NCI-H187 (cell line): Measurements from ENCODE around the gene C2orf68.
A peak's percentile ranks its signal among the peaks of the same experiment; 100 is the strongest.
"Not testable (repeated sequence)": the region's sequence is repeated elsewhere in the genome, so short reads cannot be mapped to it uniquely, and the experiment has no call there.

Experiments
- DNase-seq, 2 experiments: peaks; one replicate each; lab custom pipeline; 2025; lab: John Stamatoyannopoulos, UW

Gene C2orf68

DNA sequence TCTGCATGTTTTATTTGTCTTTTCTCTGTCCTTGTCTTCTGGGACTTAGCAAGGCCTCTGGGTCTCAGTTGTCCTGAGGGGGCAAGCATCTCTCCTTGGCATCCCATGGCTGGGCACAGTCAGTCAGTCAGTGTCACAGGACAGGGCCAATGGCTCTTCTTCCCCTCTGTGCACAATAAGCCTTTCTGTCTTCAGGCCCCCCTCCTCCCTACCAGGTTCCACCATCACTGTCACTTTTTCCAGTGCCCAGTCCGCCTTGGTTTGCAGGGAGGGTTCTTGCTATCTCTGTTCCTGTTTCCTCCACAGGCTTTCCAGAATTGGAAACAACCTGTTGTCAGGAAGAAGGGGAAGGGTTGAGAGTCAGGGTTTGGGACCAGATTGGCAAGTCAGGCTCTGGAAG, 29.4 kb downstream of the C2orf68 start:
- DNase-seq, result no peak

GRCh38 chr2:85580206-85580605, 31.7 kb downstream of the C2orf68 start:
- DNase-seq, result no peak

GRCh38 chr2:85579266-85579935, 32.5 kb downstream of the C2orf68 start:
- DNase-seq, result no peak

GRCh38 chr2:85578243-85579180, 33.4 kb downstream of the C2orf68 start:
- DNase-seq, result no peak

DNA sequence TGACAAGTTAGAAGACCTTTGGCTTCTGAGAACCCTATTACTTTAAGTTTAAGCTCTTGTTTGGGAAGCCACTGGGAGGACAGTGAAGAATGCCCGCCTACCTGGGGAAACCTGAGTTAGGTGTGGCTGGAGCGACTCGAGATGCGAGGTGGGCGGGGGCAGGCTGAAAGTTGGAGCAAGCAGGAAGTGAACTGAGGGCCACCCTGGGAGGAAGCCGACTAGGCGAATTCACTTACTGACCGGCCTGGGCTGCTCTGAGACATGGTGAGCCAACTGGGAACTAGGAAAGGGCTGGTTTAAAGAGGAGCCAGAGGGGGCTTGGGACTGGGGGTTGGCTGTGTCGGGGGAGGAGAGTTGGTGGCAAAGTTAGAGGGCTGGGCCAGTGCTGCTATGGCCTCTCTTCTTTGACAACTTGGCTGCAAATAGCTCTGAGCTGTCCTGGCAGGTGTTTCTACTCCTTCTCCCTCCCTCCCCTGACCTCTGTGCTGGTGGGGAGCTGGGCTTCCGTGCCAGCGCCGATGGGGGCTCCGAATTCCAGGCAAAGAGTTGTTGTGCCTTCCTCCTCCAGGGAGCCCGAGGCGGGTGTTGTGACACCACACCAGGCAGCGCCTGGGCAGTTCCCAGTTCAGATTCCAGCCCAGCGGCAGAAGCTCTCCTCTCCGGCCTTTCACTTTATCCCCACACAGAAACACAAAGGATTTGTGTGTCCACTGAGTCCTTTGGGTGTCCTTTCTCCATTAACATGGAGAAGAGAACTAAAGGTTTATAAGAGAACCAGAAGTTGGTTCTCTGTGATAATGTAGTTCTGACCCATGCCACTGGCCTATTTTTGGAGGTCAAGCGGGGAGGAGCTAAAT, 34.3 kb downstream of the C2orf68 start, which contains the start of gene VAMP8:
TSS of gene VAMP8 (plus strand) at position 201 of the 857 bp plus-strand sequence. CDS start at position 262, 61 bp downstream.
- DNase-seq, result no peak

DNA sequence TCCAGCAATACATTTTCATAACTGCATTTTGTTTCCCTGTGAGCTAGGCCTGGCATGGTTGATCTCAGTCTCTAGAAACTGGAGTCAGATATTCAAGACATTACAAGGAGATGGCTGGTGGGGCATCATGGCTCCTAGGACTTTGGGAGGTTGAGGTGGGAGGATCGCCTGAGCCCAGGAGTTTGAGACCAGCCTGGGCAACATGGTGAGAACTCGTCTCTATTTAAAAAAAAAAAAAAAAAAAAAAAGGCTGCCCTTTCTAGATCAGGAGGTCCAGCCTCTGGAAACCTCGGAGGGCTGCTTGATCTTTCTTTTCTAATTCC, 34.8 kb downstream of the C2orf68 start:
- DNase-seq, result no peak

DNA sequence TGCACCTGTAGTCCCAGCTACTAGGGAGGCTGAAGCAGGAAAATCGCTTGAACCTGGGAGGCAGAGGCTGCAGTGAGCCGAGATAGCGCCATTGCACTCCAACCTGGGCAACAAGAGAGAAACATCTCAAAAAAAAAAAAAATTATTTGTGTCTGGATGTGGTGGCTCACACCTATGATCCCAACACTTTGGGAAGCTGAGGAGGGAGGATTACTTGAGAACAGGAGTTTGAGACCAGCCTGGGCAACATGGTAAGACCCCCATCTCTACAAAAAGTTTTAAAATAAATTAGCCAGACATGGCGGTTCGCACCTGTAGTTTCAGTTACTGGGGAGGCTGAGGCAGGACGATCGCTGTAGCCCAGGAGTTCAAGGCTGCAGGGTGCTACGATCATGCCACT, 36.1 kb downstream of the C2orf68 start:
- no peak for DNase-seq

- no peak for DNase-seq
Measured at GRCh38 chr2:85566265-85566664, 45.6 kb downstream of the C2orf68 start.

DNA sequence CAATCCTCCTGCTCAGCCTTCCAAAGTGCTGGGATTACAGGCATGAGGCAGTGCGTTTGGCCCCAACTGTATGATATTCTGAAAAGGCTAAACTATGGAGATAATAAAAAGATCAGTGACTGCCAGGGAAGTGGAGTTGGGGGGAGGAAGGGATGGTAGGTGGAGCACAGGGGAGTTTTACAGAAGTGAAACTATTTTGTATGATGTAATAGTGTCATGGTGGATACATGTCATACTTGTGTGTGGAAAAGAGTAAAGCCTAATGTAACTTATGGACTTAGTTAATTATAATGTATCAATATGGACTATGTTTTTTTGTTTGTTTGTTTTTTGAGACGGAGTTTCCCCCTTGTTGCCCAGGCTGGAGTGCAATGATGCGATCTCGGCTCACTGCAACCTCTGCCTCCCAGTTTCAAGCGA, 47.7 kb downstream of the C2orf68 start:
- no peak for DNase-seq

DNA sequence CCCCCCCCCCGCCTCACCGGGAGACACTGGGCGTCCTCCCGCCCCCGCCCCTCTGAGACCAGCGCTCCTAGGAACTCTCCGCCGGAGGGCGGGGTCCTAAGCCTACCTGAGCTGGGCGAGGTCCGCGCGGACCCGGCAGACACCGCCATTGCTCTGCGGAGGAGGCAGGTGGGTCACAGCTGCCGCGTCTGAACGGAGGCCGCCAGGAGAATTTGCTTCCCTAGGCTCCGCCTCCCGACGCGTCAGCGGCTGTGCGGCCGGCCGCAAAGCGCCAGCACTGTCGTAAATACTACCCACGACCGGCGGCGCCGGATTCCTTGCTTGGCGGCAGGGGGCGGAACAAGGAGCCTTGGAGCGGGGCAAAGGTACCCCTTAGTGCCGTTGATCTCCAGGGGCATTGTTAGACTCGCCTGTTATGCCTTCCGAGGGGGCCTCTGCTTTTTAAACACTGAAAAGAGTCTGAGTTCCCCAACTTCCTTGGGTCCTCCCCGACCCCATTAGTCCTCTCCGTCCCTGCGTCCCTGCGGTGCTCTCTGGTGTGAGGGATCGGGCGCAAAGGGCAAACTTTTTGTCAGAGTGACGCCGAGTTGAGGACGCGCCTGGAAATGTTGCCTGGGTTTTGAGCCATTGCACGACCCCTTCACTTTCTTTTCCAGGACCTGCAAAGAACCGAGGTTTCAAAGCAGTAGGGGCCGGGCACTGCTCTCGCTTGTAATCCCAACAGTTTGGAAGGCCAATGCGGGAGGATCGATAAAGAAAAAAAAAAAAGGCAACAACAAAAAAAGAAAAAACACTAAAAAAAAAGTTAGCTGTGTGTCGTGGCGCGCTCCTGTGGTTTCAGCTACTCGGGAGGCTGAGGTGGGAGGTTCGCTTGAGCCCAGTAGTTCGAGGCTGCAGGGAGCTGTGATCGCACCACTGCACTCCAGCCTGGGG, 50.3 kb downstream of the C2orf68 start, which contains the start of gene GGCX:
TSS of gene GGCX (minus strand) at position 214 of the 933 bp plus-strand sequence. CDS start at position 149, 65 bp downstream.
- DNase-seq, result peak; percentile 74 to 90

DNA sequence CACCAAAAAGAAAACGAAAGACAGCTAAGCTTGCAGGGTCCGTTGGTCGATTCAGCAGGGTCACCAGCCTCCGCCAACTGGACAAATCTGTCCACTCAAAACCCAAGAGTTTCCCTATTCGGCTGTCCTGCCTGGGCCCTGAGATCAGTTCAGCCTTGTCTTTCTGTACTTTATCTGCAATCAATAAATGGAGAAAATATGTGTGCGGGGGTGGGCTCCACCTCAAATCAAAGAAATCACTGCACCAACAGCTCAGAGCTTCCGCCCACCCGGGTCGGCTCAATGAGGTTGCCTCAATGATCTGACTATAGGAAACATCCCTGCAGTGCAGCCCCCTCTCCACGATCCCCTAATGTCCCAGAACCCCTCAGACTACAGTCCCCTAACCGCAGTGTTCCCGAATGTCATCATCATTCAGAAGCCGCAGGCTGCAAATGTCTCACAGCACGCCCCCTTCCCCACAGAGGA, 51.0 kb downstream of the C2orf68 start:
- DNase-seq, result no peak

DNA sequence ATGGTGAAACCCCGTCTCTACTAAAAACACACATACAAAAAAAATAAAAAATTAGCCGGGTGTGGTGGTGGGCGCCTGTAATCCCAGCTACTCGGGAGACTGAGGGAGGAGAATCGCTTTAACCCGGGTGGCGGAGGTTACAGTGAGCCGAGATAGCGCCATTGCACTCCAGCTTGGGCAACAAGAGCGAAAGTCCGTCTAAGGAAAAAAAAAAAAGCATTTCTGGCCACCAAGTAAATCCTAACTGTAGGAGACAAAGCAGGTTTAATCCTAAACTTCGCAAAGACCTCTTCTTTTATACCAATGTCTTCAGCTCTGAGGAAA, 51.5 kb downstream of the C2orf68 start:
- not testable (repeated sequence) for DNase-seq

DNA sequence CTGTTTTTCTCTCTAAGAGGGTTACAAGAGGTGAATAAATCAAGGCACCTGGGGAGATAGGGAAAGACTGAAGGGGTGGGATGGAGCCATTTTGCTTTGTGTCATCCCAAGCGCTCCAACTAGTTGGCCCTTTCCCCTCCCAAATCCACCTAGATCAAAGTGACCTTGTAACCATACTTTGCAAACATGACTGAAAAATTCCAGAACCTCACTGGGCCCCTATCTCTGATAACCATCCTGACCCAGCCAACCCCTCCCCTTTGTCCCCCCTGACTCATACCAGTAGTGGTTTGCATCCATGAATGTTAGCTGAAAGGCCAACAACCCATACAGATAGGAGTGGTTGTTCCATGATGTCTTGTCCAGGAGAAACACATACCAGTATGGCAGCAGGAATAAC, 53.7 kb downstream of the C2orf68 start:
- DNase-seq, result no peak

GRCh38 chr2:85557130-85557529, 54.7 kb downstream of the C2orf68 start:
- DNase-seq, result no peak
